ENCODE measurements around the gene RNF5.

The RNF5 gene

DNA sequence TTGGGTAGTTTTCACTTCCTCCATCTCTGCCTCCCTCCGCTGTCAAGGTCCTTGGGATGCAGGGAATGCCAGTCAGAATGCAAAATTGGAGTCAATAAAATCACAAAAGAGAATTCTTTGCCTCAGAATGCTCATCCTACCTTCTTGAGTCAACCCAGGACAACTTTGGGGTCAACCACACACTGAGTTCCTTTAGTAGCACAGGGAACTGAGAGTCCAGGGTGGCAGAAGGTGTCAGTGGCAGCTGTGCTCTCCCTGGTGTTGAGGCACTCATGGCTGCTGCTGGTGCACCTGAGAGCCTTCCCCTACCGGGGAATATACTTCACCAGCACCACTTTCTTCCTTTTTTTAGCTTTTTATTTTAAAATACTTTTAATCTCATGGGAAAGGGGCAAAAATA lies 46.5 kb downstream of the RNF5 start:
- FAIRE-seq (peak; percentile 75), DNase-seq (ENCODE audit: extremely low spot score, insufficient read length, low read depth) (no peak)

DNA sequence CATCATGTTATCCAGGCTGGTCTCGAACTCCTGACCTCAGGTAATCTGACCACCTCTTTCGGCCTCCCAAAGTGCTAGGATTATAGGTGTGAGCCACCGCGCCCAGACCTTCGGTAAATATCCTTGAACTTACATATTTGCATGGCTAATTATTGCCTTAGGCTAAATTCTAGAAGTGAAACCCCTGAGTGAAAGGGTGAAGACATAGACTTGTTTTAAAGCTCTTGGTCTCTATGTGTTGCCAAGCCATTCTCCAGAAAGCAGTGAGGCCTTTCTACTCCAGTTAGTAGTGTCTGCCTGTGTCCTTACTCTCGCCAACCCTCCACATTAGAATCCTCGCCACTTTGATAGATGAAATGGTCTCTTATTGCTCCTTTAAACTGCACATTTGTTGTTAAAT lies 48.2 kb downstream of the RNF5 start:
- FAIRE-seq (peak; percentile 66), DNase-seq (ENCODE audit: extremely low spot score, insufficient read length, low read depth) (no peak)

All from GM18507 (cell line).